NCI-H1417 (cell line): ENCODE results near the gene AHDC1.
"Not testable (repeated sequence)": the region's sequence is repeated elsewhere in the genome, so short reads cannot be mapped to it uniquely, and the experiment has no call there.

Experiments
- DNase-seq, 3 experiments: peaks; one replicate each; lab custom pipeline; 2025; lab: John Stamatoyannopoulos, UW

Gene AHDC1

DNA sequence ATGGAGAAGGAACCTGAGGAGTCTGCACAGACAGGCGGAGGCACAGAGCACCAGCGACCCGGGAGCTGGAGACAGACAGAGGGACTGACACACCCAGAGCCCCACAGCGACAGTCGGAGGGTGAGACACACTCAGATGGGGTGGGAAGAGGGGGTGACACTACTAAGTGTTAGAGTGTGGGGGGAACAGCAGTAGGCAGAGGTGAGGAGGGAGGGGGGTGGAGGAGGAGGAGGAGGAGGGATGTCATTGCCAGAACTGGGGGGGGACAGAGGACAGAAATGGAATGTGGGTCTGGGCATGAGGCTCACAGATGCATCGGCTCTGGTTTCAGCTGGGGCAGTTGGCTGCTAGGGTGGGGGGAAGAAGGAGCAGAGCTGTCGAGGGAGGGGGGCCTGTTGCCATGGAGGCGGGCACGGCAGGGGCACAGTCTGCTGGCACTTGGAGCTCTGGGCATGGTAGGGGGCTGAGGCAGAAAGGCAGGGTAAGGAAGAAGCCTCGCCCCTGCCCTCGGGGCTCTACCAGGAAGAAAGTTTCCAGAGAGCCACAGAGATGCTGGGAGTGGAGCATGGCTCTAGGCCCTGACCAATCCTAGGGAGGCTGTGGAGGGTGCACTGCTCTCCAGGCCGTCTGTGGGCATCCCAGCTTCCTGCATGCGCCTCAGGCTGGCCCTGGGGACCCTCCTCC lies 37.3 kb downstream of the AHDC1 start:
- DNase-seq = peak in 1 of 3 experiments; percentile 48

DNA sequence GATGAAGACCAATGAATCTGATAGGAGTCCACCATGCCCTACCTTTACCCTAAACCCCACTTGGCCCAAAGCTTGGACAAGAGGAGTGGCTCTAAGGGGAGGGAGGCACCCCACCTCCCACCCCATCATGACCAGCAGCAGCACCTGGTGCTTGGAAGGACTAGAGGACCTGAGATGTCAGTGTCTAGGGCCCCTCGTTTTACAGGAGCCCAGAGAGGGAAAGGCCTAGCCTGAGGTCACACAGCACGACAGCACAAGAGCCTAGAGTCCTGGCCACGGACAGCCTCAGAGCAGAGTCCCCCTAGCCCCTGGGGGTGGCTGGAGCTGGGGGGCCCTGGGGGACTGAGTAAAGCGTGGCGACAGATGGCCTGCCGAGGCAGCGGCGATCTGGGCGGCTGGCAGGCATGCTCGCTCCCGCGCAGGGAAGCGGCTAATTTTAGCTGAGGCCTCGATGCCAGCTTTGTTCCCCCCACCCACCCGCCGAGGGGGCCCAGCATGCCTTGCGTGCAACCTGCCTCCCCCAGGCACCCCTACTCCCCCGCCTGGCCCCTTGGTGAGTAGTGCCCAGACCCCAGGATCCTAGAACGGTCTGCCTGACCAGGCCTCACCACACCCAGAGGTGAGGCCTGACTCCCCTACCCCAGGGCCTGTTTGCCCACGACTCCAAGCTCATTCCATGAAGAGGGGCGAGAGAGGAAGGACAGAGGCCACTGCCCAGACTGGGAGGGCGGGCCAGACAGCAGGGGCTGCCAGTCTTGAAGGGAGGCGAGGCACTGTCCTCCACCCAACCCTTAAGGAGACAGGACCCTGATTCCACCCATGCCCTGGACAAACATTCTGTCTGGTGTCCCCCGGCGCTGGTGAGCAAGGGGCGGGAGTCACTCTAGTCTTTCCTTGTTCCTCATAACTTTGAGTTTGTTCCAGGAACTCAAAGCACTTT lies 39.0 kb downstream of the AHDC1 start:
- no peak for DNase-seq

DNA sequence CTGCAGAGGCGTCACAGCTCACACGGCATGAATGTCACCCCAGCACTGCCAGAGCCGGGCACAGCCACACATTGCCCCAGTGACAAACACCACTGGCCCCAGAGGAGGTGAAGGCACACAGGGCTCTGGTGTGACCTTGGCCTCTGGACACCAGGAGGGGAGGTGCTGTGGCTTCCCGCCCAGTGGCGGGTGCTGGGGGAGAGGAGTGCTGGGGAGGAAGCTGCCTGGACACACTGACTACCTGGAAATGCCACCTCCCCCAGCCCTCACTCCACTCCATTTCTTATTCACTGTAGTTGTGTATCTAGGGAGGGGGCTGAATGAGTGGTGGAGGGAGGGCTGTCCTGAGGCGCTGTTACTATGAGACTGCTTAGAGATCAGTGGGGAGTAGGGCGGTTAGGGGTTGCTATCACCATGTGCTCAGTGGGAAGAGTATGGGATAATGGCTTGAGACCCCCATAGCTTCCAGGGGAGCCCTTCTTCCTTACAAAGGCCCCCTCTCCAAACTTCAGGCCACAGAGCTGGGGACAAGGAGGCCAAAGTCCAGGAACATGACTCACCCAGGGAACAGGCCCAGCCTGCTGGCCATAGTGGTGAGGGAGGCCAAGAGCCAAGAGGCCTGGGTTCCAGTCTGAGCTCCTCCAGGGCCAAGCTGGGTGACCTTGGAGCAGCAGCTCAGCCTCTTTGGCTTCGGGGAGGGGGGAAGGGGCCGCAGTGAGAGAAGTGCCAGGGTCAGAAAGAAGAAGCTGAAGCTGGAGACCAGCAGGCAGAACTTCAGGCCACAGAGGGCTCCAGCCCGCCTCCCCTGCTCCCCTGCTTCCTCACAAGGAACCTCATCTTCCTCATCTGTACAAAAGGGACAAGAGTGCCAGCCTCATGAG lies 40.1 kb downstream of the AHDC1 start:
- peak in 1 of 3 experiments; percentile 29 for DNase-seq

DNA sequence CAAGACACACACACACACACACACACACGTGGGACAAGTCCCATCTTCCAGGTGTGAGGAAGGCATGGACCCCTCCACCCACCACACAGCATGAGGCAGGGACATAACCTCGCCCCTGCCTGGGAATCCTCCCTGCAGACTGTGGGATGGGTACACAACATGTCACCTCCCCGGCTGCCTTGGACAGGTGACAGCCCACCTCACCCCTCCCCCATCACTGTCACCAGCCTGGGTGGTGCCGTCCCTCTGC lies 40.7 kb downstream of the AHDC1 start:
- DNase-seq = peak in 2 of 3 experiments; percentile 7 to 29

DNA sequence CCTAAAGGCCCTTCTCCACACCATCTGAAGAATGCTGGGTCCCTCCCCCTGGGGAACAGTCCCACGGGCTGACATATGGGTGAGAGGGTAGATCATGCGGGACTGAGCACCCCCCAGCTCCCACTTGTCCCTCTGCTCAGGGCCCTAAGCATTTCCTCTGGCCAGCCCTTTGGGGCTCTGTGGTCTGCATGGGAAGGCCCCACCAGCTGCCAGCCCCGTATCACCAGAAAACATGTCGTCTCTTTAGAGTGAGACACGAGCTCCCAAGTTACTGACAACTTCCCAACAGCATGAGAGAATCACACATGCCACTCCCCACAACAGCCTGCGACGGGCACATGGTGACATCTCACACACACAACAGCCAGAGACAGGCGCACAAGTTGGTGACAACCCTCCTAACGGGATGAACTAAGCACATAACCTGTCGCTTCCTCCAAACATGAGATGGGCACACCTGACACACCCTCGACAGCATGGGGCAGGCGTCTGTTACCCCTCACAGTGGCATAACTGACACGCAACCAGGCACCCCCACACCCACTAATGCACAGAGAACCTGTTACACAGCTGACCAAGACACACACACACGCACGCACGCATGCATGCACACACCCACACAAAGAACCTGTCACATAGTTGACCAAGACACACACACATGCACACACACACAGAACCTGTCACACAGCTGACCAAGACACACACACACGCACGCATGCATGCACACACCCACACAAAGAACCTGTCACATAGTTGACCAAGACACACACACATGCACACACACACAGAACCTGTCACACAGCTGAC lies 41.2 kb downstream of the AHDC1 start:
- no peak for DNase-seq

DNA sequence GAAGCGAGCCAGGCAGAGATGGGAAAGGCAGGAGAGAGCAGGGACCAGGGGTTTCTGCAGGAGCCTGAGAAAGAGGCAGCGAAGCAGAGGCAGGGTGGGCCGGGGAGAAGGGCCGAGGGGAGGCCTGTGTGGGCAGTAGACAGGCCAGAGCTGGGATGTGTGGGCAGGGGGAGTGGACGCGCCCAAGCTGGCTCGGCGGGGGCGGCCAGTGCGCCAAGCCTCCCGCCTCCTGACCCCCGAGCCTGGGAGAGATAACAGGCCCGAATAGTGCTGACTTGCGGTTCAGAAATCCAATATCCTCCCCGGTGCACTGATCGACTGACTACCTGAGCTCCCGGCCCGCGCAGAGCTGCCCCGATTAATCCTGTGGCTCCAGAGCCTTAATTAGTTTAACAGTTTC lies 41.9 kb downstream of the AHDC1 start:
- no peak for DNase-seq

DNA sequence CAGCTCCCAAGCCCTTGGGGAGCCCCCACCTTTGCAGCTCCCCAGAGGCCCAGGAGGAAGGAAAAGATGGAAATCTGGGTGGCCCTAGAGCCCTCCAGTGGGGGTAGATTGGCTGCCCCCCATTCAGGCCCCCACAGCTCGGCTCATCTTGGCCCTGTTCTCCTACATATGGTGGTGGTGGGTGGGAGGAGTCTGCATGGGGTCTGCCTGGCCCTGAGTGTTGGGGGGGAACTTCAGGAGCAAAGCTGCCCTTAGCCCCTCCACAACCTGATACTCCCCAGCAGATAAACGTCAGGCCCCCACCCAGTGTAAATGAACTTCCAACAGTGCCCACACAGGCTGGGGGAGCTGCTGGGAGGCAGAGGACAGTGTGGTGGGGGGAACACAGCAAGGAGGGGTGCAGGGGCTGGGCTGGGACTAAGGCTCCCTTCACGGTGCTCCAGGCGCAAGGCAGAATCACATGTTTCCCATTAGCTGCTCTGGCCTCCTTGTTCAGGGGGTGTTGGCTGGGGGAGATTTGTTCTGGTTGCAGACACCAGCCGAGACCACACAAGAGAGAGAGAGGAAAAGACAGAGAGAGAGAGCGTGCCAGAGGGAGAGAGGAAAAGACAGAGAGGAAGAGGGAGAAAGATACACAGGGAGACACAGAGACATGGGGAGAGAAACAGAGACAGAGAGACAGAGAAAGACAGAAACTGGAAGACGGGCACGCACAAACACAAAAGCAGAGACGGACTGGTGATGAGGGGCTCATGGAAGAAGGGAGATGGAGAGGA lies 42.6 kb downstream of the AHDC1 start:
- DNase-seq = no peak

DNA sequence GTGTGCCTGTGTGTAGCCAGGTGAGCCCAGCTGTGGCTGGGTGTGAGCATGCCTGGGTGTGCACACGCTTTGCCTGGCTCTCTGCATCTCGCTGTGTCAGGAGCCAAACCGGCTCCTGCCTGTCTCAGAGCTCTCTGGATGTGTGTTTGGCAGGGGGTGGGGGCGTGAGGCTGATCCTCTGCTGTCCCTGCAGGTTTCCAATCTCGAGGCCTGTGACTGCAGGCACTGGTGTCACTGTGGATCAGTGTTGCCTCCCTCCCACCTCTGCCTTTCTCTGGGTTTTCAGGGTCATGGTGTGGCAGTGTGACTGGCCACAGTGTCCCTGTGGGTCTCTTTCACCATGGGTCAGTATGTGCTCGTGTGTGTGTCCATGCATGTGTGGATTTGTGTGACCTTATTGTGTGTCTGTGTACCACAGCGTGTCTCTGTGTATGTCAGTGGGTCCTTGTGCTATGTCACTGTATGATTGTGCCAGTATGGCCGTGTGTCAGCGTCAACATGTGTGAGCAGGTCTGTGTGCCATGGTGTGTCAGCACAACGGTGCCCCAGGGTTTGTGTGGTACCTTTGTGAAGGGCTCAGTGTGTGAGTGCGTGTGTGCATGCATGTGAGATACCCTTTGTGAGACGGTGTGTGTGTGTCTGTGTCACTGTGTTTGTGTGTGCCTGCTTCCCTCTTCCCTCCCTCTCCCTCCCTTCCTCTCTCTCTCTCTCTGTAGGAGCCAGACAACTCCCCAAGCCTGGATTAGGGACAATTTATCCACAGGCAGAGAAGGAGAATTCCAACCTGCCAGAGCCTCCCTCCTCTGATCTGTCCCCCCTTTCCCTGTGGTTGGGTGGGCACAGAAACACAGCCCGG lies 43.4 kb downstream of the AHDC1 start:
- DNase-seq = peak in 1 of 3 experiments; percentile 43

DNA sequence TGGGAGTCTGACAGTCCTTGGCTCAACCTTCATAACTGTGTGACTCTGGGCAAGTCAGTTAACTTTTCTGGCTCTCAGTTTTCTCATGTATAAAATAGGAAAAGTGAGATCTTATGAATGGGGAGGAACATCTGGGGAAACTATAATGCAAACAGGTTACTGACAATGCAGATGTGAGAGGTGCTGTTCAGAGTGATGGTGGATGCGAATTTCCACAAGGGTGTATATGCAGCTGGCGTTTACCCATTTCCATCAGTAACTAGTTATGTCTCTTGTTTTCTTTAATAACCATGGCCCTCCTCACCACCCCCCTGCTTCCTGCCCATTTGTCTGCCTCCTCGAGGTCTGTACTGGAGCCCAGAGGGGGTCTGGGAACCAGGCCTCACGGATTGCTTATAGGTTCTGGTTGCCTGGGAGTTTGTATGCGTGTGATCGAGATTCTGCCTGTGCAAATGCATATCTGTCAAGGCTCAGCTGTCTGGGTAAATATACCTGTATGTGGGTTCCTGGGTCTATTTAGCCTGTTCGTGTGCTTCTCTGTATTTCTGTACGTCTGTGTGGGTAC lies 44.4 kb downstream of the AHDC1 start:
- peak in 2 of 3 experiments; percentile 58 to 67 for DNase-seq

DNA sequence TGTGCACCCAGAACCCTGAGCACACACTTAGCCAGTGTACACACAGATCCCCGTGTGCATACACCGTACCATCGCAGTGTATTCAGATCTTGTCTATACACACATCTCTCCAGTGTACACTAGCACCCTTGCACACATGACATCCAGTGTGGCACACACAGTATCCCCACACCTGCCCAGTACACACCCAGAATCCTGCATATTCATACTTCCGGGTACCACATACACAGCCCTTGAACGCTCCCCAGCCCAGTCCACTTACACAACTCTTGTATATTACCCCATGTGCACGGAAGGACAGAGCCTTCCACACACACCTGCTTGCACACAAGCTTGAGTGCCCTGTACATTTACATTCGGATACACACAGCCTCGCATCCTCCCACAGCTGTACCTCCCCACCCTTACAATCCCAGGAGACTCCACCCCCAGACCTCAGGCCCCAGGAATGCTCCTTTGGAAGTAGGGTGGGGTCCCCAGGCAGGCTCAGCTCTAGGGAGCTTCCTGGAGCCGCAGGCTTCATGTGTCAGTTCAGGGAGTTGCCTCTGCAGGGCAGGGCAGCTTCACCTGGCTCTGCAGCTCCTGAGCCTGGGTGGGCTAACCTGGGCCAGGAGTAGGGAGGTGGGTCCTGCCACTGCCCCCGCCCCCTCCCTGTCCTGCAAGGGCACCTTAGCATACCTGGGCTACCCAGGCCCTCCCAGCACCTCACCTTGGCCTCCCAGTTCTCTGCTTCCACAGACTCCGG lies 46.2 kb downstream of the AHDC1 start:
- DNase-seq = no peak

DNA sequence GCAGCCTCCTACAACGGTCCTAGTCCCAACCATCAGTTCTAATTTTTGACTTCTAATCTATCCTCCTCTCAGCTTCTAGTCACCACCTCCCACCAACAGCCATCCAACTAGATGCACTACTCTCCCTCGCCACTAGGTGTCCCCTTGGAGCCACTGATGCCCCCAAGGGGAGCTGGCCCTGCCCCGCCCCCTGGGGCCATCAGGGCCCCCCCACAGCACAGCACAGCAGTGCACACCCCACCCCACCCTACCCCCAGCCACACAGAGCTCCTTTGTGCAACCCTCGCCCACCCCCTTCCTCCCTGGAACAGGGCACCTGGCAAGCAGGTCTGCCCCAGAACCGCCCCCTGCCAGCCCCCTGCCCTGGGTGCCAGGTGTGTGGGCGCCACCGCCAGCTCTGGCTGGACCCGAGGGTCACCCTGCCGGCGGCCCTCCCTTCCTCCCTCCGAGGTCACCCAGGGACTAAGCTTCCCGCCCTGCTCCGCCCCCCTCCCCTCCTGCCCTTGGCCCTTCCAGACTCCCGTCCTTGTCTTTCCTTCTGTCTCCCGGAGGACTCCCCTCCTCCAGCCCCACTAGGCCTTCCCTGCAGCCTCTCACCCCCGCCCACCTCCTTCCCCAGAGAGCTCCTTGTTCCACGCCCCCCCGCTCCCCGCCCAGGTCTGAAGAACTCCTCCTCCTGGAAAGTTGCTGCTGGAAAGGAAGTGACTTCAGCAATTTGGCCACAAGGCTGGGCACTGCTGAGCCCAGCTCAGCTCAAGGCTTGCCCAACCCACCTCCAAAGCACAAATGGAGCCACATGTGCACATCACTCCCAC lies 47.0 kb downstream of the AHDC1 start:
- peak; percentile 61 to 88 (median 80) for DNase-seq

DNA sequence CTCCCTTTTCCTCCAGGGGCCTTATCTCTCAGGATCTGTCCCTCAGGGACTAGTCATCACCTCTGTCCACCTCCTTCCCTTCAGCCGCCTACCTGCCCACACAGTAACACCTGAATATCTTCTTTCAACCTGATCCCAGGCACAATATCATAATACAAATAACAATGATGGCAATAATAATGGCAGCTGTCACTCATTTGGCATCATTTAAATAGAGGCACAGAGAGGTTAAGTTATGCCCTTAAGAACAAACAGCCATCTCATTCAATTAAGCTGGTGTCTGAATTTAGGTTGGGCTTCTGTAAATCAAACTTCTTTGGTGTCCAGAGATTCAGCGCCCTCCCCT lies 47.5 kb downstream of the AHDC1 start:
- DNase-seq = no peak

DNA sequence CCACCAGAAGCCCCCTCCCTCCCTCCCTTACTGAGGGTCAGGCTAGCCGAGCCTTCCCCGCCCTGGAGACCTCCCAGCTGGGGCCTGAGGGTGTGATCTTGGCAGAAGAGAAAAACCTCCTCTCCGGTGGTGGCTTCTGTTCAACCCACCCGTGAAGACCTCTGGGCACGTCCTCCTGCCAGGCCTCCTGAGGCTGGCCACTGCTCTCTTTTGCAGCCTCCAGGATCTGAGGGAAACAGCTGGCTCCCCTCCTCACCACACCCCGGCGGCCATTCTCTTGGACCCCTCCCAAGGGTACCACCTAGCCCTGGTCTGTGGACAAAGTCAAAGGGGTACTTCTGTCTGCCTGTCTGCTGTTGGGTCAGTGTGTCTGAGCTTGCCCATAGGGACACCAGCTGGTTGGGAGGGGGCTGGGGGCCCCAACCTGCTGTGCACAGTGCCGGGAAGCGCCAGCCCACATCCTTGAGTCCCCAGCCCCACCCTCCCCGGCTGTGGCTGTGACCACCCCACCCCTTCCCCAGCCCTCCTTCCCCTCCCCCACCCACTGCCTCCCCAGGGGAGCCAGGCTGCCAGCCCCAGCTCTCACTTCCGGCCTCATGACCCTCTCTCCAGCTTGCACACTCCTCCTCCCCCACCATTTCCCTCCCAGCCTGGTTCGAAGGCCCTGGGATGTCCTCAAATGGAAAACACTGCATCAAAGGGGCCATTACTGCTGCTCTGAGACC lies 48.1 kb downstream of the AHDC1 start:
- DNase-seq = peak in 2 of 3 experiments; percentile 65 to 72

DNA sequence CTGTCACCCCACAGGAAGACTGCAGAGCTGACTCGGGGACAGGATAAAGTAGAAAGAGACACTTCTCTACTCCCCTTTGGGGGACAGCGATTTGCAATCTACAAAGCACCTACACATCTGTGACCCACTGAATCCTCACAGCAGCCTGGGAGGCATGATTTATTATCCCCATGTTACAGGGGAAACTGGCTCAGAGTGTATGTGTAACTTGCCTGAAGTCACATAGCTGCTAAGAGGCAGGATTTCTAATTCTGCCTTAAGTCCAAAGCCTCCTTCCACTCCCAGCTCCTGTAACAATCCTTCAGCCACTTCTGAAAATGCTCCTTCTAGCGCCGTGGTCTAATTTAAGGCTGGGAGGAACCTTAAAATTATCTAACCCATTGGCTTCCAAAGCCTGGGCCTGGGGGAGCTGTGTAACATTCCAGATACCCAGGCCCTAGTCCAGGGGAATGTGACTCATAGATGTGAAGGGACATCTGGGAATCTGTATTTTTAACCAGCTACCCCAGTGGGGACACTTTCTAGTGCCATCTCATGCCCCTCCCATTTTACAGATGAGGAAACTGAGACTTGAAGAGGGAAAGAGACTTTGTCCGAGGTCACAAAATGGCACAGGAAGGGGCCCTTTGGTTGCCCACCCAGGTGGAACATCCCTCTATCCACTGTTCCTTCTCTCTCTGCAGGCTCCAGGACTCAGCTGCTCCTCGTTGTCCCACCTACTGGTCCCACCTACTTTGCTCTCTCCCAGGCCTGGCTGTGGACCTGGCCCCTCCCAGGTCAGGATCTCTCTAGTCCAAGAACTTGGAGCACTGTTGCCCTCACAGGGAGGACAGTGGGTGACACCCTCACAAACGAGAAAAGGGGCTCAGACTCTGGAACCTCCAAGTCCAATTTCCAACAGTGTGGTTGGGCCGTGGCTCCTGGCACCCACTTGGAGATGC lies 48.9 kb downstream of the AHDC1 start:
- DNase-seq = no peak

DNA sequence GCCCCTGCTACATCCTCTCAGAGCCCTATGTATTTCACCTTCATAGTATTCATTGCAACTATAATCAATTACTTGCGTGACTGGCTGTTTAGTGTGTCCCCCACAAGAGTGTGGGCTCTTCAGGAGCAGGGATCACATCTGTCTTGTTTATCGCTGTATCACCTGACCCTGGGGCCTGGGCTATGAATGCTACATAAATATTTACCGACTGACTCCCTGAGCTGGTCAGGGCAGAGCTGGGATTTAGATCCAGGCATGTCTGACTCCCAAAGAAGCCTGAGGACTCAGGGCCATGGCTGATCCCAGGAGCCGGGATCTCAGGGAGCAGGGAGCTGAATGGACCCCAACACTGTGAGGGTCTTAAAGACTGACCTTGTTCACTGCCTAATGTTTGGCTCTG lies 49.7 kb downstream of the AHDC1 start:
- DNase-seq = peak in 1 of 3 experiments; percentile 38

DNA sequence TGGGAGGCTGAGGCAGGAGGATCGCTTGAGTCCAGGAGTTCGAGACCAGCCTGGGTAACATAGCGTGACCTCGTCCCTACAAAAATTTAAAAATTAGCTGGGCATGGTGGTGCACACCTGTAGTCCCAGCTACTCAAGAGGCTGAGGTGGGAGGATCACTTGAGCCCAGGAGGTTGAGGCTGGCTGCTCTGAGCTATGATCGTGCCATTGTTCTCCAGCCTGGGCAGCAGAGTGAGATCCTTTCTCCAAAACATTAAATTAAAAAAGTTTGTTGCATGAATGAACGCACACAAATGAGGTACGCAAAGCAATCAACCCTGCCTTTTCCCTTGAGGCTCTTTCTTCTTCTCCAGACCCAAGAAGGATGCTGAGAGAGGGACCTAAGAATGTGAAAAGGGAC lies 50.1 kb downstream of the AHDC1 start:
- DNase-seq = not testable (repeated sequence)
